Epithelial cell of esophagus (primary cell): ENCODE measurements around the gene PTGIS.
A peak's percentile ranks its signal among the peaks of the same experiment; 100 is the strongest.

Source experiments
- DNase-seq: peaks from one replicate; pipeline ENCODE4 v3.0.0; 2010; ENCODE audit warnings: low read depth
- H3K4me3 ChIP-seq: 2 replicates; pipeline ENCODE4 v1.5.1; 2011; ENCODE audit warnings: mild to moderate bottlenecking, low read length, control low read depth
- CTCF ChIP-seq: IDR thresholded peaks from 2 replicates; pipeline ENCODE4 v1.5.1; 2011; ENCODE audit warnings: low read depth, mild to moderate bottlenecking, low read length, control low read depth, inconsistent platforms; ENCODE audit not compliant: insufficient read depth; ENCODE audit errors: missing control alignments

The PTGIS gene

GRCh38 chr20:49534255-49534712 is 33.7 kb downstream of the PTGIS start:
- peak; percentile 78 for TF ChIP-seq CTCF
- DNase-seq: peak; percentile 50
- no peak overlapping the region for H3K4me3 ChIP-seq

GRCh38 chr20:49532285-49532946 is 35.5 kb downstream of the PTGIS start:
- TF ChIP-seq CTCF: no peak
- no peak overlapping the region for H3K4me3 ChIP-seq
- no peak for DNase-seq

- peak; percentile 92 for DNase-seq
- no peak overlapping the region for H3K4me3 ChIP-seq
- no peak for TF ChIP-seq CTCF
Observed at GRCh38 chr20:49529470-49529869, 38.5 kb downstream of the PTGIS start.

GRCh38 chr20:49526568-49526967 is 41.4 kb downstream of the PTGIS start:
- H3K4me3 ChIP-seq: no peak overlapping the region
- no peak for TF ChIP-seq CTCF
- DNase-seq: no peak

GRCh38 chr20:49526056-49526455 is 41.9 kb downstream of the PTGIS start:
- no peak for DNase-seq
- no peak overlapping the region for H3K4me3 ChIP-seq
- TF ChIP-seq CTCF: no peak

GRCh38 chr20:49523767-49524360 is 44.1 kb downstream of the PTGIS start:
- no peak overlapping the region for H3K4me3 ChIP-seq
- no peak for TF ChIP-seq CTCF
- DNase-seq: no peak

- TF ChIP-seq CTCF: no peak
- DNase-seq: no peak
- no peak overlapping the region for H3K4me3 ChIP-seq
Observed at GRCh38 chr20:49521356-49521755, 46.6 kb downstream of the PTGIS start.
